Renal cortex interstitium (tissue), 11 donors: ENCODE measurements around the gene GTF3C5. TPM values are rescaled to one million over a fixed set of nuclear protein-coding genes. Genes with fewer than 3 reads are reported as not detected.
"Not testable (repeated sequence)": the region's sequence is repeated elsewhere in the genome, so short reads cannot be mapped to it uniquely, and the experiment has no call there.

Experiments used
- DNase-seq, 11 donors: peaks; one replicate each; pipeline ENCODE4 v3.0.0-alpha.2; 2013; ENCODE audit warnings: low read depth in 9 of 11, low spot score in 4 of 11; ENCODE audit errors: extremely low read depth in 1 of 11
- polyA plus RNA-seq, 3 donors: library from polyadenylated mRNA; unstranded; fragments of 120-200 nt; gene quantifications; one replicate each; pipeline ENCODE4 v1.2.1, GENCODE V29; 2013; ENCODE audit not compliant: insufficient read length in 3 of 3

The GTF3C5 gene
- polyA plus RNA-seq, 3 donors = 63.4 to 75.6 (median 74.4) TPM

- DNase-seq = no peak
These were observed 40.0 kb upstream of the GTF3C5 start for GRCh38 chr9:132990781-132991180.

- no peak for DNase-seq
These were observed 39.2 kb upstream of the GTF3C5 start for GRCh38 chr9:132991351-132992300.

- no peak for DNase-seq
These were observed 37.3 kb upstream of the GTF3C5 start for GRCh38 chr9:132993511-132993939.

DNA sequence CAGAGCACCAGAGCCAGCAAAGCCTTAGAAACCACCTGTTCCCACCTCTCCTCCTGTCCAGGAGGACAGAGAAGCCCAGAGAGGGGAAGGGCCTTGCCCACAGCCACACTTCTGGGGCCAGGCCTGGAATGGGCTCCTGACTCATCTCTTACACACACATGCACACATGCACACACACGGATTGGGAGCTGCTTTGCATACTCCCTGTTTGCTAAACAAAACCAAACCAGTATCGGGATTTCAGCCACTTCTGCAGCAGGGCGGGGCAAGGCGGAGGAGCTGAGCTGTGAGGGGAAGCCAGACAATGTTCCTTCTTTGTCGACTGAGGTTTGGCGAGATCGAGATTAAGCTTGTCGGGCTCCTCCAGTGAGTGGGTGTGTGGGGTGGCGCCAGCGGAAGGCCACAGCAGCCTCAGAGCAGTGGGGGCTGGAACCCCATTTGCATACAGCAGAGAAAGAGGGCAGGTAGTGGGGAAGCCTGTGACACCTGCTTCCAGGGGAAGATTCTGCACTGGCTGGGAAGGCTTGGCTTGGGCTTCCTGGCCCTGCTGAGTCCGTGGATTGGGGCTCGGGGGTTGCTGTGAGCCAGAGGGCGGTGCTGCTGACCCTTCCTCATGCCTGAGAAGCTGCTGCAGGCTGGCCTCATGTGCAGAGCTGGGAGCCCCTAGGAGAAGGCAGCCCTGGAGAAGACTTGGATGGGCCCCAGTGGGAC, 36.2 kb upstream of the GTF3C5 start:
- no peak for DNase-seq

GRCh38 chr9:132995121-132995420, 35.7 kb upstream of the GTF3C5 start:
- DNase-seq = no peak

- DNase-seq = no peak
These were observed 34.9 kb upstream of the GTF3C5 start for GRCh38 chr9:132995879-132996278.

GRCh38 chr9:132996526-132996925, 34.3 kb upstream of the GTF3C5 start:
- no peak for DNase-seq

GRCh38 chr9:132997591-132997990, 33.2 kb upstream of the GTF3C5 start:
- no peak for DNase-seq

GRCh38 chr9:132998221-132998620, 32.6 kb upstream of the GTF3C5 start:
- DNase-seq = not testable (repeated sequence)

- no peak for DNase-seq
These were observed 31.8 kb upstream of the GTF3C5 start for GRCh38 chr9:132998831-132999635.

GRCh38 chr9:133002147-133003070, 28.4 kb upstream of the GTF3C5 start:
- no peak for DNase-seq

DNA sequence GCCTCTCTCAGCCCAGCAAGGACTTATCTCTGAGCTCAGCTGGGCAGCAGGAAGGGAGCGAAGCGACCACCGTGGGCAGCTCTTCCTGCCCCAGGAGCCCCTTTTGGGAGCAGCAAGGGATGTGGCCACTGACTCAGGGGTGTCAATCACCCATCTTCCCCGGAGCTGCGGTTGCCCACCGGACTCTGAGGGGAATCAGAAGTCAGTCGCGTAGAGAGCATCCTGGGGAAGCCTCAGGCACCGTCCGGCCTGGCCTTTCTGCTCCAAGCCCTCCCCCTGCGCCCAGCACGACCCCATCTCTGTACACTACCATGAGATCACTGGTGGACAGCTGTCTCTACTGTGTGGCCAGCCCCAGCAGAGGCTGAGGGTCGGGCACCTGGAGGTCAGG, 27.7 kb upstream of the GTF3C5 start:
- no peak for DNase-seq

GRCh38 chr9:133003671-133004090, 27.1 kb upstream of the GTF3C5 start:
- DNase-seq = no peak

DNA sequence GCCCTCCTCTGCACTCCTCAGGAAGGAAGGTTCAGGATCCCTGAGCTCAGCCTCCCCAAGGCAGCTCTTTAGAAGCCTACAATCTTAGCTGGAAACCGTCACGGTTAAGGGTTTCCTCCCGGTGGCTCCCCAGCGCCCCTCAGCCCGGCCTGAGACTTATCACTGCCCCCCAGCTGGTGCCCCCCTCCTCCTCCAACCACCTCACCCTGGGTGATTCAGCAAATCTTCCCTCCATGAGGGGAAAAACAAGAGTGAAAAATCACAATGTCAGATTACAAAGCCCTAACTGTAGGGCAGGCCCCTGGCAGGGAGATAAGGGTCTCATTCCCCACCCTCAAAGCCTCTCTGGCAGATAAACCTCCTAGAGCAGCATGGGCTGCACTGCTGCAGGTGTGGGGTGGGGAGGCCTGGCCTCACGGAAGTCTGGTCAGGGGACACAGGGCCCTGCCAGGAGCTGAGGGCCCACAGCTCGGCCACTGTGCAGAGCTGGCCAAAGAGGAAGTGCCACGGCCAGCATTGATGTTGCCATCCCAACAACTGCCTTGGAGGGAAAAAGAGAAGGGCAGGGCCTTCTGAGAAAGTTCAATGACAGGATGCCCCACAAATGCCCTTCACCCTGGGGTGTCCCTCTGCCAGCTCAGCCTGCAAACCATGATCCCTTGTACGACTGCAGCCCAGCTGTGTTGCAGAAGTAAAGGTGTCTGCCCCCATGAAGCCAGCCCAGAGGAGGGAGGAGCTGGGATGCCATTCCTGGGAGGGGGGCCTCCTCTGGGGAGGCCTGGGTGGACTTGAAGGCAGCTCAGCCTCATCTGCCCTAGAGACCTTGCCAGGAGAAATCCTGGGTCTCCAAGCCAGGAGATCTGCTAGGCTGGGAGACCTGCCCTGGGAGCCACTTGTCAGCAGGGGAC, 26.5 kb upstream of the GTF3C5 start:
- no peak for DNase-seq

GRCh38 chr9:133004999-133005760, 25.6 kb upstream of the GTF3C5 start:
- no peak for DNase-seq

DNA sequence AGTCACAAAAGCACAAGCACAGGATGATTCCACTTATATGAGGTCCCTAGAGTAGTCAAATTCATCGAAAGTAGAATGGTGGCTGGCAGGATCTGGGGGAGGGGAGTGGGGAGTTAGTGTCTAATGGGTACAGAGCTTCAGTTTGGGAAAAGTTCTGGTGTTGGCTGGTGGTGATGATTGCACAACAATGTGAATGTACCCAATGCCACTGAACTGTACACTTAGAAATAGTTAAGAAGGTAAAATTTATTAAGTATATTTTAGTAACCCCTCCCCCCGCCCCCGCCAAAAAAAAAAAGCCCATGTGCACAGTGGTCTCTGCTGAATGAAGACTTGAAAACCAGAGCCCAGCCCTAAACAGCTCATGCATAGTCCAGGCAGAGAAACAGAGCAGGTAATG, 24.8 kb upstream of the GTF3C5 start:
- DNase-seq = no peak
